ENCODE data around the gene ZNF865. TPM values are rescaled to one million over a fixed set of nuclear protein-coding genes. Genes with fewer than 3 reads are reported as not detected.

Gene ZNF865
- total RNA-seq, 1 donor from 2014 or later: 0.53 TPM

GRCh38 chr19:55656988-55657747 is 51.7 kb downstream of the ZNF865 start:
- TF ChIP-seq CTCF (IDR thresholded peaks at IDR 0.05; ENCODE audit: insufficient read depth, low read length, severe bottlenecking): no peak
- no peak for FAIRE-seq
- peak overlapping the region; percentile 97 for H3K4me3 ChIP-seq (ENCODE audit: low read depth, low read length)
- peaks cover 28% of the 10 kb centered on the region for H3K36me3 ChIP-seq (ENCODE audit: control insufficient read depth, insufficient read depth, low read length)
- no peak for DNase-seq (ENCODE audit: low read depth)
- H3K27me3 ChIP-seq (ENCODE audit: control insufficient read depth, insufficient read depth, low read length): no peaks in the 10 kb centered on the region

GRCh38 chr19:55658846-55659459 is 53.5 kb downstream of the ZNF865 start:
- Histone ChIP-seq H3K36me3 (ENCODE audit: control insufficient read depth, insufficient read depth, low read length) (peaks cover 39% of the 10 kb centered on the region), H3K4me3 (ENCODE audit: low read depth, low read length) (no peak overlapping the region), H3K27me3 (ENCODE audit: control insufficient read depth, insufficient read depth, low read length) (no peaks in the 10 kb centered on the region)
- TF ChIP-seq CTCF (IDR thresholded peaks at IDR 0.05; ENCODE audit: insufficient read depth, low read length, severe bottlenecking): no peak
- no peak for FAIRE-seq
- DNase-seq (ENCODE audit: low read depth): no peak

- TF ChIP-seq CTCF (IDR thresholded peaks at IDR 0.05; ENCODE audit: insufficient read depth, low read length, severe bottlenecking): no peak
- H3K36me3 ChIP-seq (ENCODE audit: control insufficient read depth, insufficient read depth, low read length): peaks cover 42% of the 10 kb centered on the region
- no peaks in the 10 kb centered on the region for H3K27me3 ChIP-seq (ENCODE audit: control insufficient read depth, insufficient read depth, low read length)
- H3K4me3 ChIP-seq (ENCODE audit: low read depth, low read length): no peak overlapping the region
- DNase-seq (ENCODE audit: low read depth) (no peak), FAIRE-seq (no peak)
Measured at GRCh38 chr19:55659822-55660221, 54.4 kb downstream of the ZNF865 start.

GRCh38 chr19:55660404-55660803 is 55.0 kb downstream of the ZNF865 start:
- H3K4me3 ChIP-seq (ENCODE audit: low read depth, low read length): no peak overlapping the region
- H3K36me3 ChIP-seq (ENCODE audit: control insufficient read depth, insufficient read depth, low read length): peaks cover 42% of the 10 kb centered on the region
- TF ChIP-seq CTCF (IDR thresholded peaks at IDR 0.05; ENCODE audit: insufficient read depth, low read length, severe bottlenecking): no peak
- DNase-seq (ENCODE audit: low read depth): no peak
- H3K27me3 ChIP-seq (ENCODE audit: control insufficient read depth, insufficient read depth, low read length): no peaks in the 10 kb centered on the region
- no peak for FAIRE-seq

GRCh38 chr19:55660991-55661390 is 55.5 kb downstream of the ZNF865 start:
- Histone ChIP-seq H3K36me3 (ENCODE audit: control insufficient read depth, insufficient read depth, low read length) (peaks cover 43% of the 10 kb centered on the region), H3K27me3 (ENCODE audit: control insufficient read depth, insufficient read depth, low read length) (no peaks in the 10 kb centered on the region), H3K4me3 (ENCODE audit: low read depth, low read length) (no peak overlapping the region)
- DNase-seq (ENCODE audit: low read depth) (no peak), FAIRE-seq (no peak)
- TF ChIP-seq CTCF (IDR thresholded peaks at IDR 0.05; ENCODE audit: insufficient read depth, low read length, severe bottlenecking): no peak
